Right lobe of liver (tissue), 4 donors: ENCODE data around the gene DDT.
"Not testable (repeated sequence)": the region's sequence is repeated elsewhere in the genome, so short reads cannot be mapped to it uniquely, and the experiment has no call there.

Experiments used
- CTCF ChIP-seq, 4 donors: fragments of 200-600 bp in 3 of 4; fragments of 450-650 bp in 1 of 4; IDR thresholded peaks; one replicate each; pipeline versions ENCODE4 v1.5.1 to v1.8.0; 2016 to 2022; ENCODE audit warnings: antibody characterized with exemption in 4 of 4, mild to moderate bottlenecking in 2 of 4
- POLR2A ChIP-seq: fragments of 450-650 bp; IDR thresholded peaks from one replicate; pipeline ENCODE4 v1.6.1; 2017; ENCODE audit warnings: antibody characterized with exemption, mild to moderate bottlenecking
- donor health status: DM: no; HTN: no; CAD: no.
- donor health status: DM: no; HTN: no; CAD: no.
- donor health status: DM: no; HTN: yes; CAD: no.

GRCh38 chr22:23989583-23990244, 15.5 kb upstream of the DDT start:
- TF ChIP-seq POLR2A; CTCF (IDR thresholded peaks at IDR 0.05): not testable (repeated sequence)
